ENCODE results near the gene OSBPL10.

Gene OSBPL10

GRCh38 chr3:31752305-31753049 lies 228.6 kb downstream of the OSBPL10 start:
- H3K27me3 ChIP-seq (ENCODE audit: low read depth, low read length), result no peaks in the 10 kb centered on the region
- H3K4me1 ChIP-seq (ENCODE audit: low read length), result peaks cover 35% of the 10 kb centered on the region
- H3K79me2 ChIP-seq (ENCODE audit: low read length), result no peaks in the 10 kb centered on the region
- H2AFZ ChIP-seq (ENCODE audit: low read depth, low read length), result no peak overlapping the region
- H3K36me3 ChIP-seq (replicated peaks; ENCODE audit: low read depth, low read length), result peaks cover 8% of the 10 kb centered on the region
- no peaks in the 10 kb centered on the region; the same call in 1 of the 2 replicates for H4K20me1 ChIP-seq (ENCODE audit: insufficient read depth, low read length)
- no peaks in the 10 kb centered on the region for H3K9me3 ChIP-seq (ENCODE audit: insufficient read depth, low read length)
- H3K4me3 ChIP-seq (ENCODE audit: low read length), result no peak overlapping the region
- no peak overlapping the region for H3K4me2 ChIP-seq (ENCODE audit: low read length)
- no peak overlapping the region for H3K9ac ChIP-seq (ENCODE audit: low read length)
- TF ChIP-seq, protein P1, sequence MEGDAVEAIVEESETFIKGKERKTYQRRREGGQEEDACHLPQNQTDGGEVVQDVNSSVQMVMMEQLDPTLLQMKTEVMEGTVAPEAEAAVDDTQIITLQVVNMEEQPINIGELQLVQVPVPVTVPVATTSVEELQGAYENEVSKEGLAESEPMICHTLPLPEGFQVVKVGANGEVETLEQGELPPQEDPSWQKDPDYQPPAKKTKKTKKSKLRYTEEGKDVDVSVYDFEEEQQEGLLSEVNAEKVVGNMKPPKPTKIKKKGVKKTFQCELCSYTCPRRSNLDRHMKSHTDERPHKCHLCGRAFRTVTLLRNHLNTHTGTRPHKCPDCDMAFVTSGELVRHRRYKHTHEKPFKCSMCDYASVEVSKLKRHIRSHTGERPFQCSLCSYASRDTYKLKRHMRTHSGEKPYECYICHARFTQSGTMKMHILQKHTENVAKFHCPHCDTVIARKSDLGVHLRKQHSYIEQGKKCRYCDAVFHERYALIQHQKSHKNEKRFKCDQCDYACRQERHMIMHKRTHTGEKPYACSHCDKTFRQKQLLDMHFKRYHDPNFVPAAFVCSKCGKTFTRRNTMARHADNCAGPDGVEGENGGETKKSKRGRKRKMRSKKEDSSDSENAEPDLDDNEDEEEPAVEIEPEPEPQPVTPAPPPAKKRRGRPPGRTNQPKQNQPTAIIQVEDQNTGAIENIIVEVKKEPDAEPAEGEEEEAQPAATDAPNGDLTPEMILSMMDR (IDR thresholded peaks at IDR 0.05; ENCODE audit: low read depth, low read length), result no peak
- TF ChIP-seq EZH2phosphoT487 (IDR thresholded peaks at IDR 0.05; ENCODE audit: low read depth), result no peak
- no peak overlapping the region for H3K27ac ChIP-seq (ENCODE audit: low read length)

DNA sequence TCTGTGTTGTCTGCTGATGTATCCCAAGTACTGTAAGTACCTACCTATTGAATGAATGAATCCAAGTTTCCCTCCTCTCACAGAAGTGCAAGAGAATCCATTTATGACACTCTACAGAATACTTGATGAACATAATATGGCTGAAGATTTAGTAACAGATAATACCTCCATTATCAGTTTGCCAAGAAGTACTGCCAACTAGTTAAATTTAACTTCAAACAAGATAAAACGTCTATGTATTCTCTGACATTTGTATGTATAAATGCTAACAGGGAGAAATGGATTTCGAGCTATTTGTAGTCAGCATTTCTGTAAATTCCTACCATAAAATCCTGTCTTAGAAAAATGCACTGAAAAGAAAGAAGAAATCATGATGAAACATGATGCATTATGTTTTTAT lies 230.7 kb downstream of the OSBPL10 start:
- TF ChIP-seq, protein P1 (IDR thresholded peaks at IDR 0.05; ENCODE audit: low read depth, low read length), result no peak
- TF ChIP-seq EZH2phosphoT487 (IDR thresholded peaks at IDR 0.05; ENCODE audit: low read depth), result no peak
- no peak overlapping the region for H3K27ac ChIP-seq (ENCODE audit: low read length)
- peaks cover 3% of the 10 kb centered on the region for H3K36me3 ChIP-seq (replicated peaks; ENCODE audit: low read depth, low read length)
- H3K4me2 ChIP-seq (ENCODE audit: low read length), result no peak overlapping the region
- H3K9ac ChIP-seq (ENCODE audit: low read length), result no peak overlapping the region
- H2AFZ ChIP-seq (ENCODE audit: low read depth, low read length), result no peak overlapping the region
- peaks cover 19% of the 10 kb centered on the region for H3K4me1 ChIP-seq (ENCODE audit: low read length)
- no peaks in the 10 kb centered on the region for H3K79me2 ChIP-seq (ENCODE audit: low read length)
- H3K27me3 ChIP-seq (ENCODE audit: low read depth, low read length), result no peaks in the 10 kb centered on the region
- no peak overlapping the region for H3K4me3 ChIP-seq (ENCODE audit: low read length)
- no peaks in the 10 kb centered on the region; the same call in 1 of the 2 replicates for H4K20me1 ChIP-seq (ENCODE audit: insufficient read depth, low read length)
- H3K9me3 ChIP-seq (ENCODE audit: insufficient read depth, low read length), result no peaks in the 10 kb centered on the region

DNA sequence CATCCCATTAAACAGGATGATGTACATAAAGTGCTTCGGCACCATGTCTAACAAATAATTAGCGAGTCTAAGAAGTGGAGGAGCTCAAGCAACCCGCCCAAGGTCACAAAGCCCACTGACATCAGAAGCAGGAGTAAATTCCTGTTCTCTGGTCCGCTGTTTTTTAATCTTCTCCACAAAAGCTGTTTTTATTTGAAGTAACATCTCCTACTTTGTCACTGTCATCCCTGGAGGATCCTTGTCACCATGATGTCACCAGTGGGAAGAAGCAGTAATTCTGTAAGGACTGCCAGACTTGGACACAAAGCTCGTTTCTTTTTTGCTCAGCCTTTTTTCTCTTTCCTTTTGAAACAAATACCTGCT lies 232.1 kb downstream of the OSBPL10 start:
- H3K27ac ChIP-seq (ENCODE audit: low read length), result no peak overlapping the region
- no peak overlapping the region for H3K9ac ChIP-seq (ENCODE audit: low read length)
- no peaks in the 10 kb centered on the region for H3K27me3 ChIP-seq (ENCODE audit: low read depth, low read length)
- H3K4me2 ChIP-seq (ENCODE audit: low read length), result no peak overlapping the region
- H3K36me3 ChIP-seq (replicated peaks; ENCODE audit: low read depth, low read length), result peaks cover 3% of the 10 kb centered on the region
- peaks cover 5% of the 10 kb centered on the region for H3K4me1 ChIP-seq (ENCODE audit: low read length)
- no peak overlapping the region for H2AFZ ChIP-seq (ENCODE audit: low read depth, low read length)
- no peak overlapping the region for H3K4me3 ChIP-seq (ENCODE audit: low read length)
- no peaks in the 10 kb centered on the region for H3K79me2 ChIP-seq (ENCODE audit: low read length)
- no peaks in the 10 kb centered on the region; the same call in 1 of the 2 replicates for H4K20me1 ChIP-seq (ENCODE audit: insufficient read depth, low read length)
- H3K9me3 ChIP-seq (ENCODE audit: insufficient read depth, low read length), result no peaks in the 10 kb centered on the region
- TF ChIP-seq, protein P1 (IDR thresholded peaks at IDR 0.05; ENCODE audit: low read depth, low read length), result no peak
- TF ChIP-seq EZH2phosphoT487 (IDR thresholded peaks at IDR 0.05; ENCODE audit: low read depth), result no peak

GRCh38 chr3:31748281-31748932 lies 232.7 kb downstream of the OSBPL10 start:
- H3K36me3 ChIP-seq (replicated peaks; ENCODE audit: low read depth, low read length), result peaks cover 3% of the 10 kb centered on the region

More at GRCh38 chr3:31748281-31748932, 232.7 kb downstream of the OSBPL10 start:
- H4K20me1 ChIP-seq (ENCODE audit: insufficient read depth, low read length), result no peaks in the 10 kb centered on the region
- H3K27ac ChIP-seq (ENCODE audit: low read length), result no peak overlapping the region
- H2AFZ ChIP-seq (ENCODE audit: low read depth, low read length), result no peak overlapping the region
- H3K4me3 ChIP-seq (ENCODE audit: low read length), result no peak overlapping the region
- no peak overlapping the region for H3K4me2 ChIP-seq (ENCODE audit: low read length)
- TF ChIP-seq, protein P1 (IDR thresholded peaks at IDR 0.05; ENCODE audit: low read depth, low read length), result no peak
- TF ChIP-seq EZH2phosphoT487 (IDR thresholded peaks at IDR 0.05; ENCODE audit: low read depth), result no peak
- H3K9ac ChIP-seq (ENCODE audit: low read length), result no peak overlapping the region
- no peaks in the 10 kb centered on the region for H3K4me1 ChIP-seq (ENCODE audit: low read length)
- H3K27me3 ChIP-seq (ENCODE audit: low read depth, low read length), result no peaks in the 10 kb centered on the region
- H3K9me3 ChIP-seq (ENCODE audit: insufficient read depth, low read length), result no peaks in the 10 kb centered on the region
- no peaks in the 10 kb centered on the region for H3K79me2 ChIP-seq (ENCODE audit: low read length)
